ENCODE results near the gene C6orf141.

C6orf141 gene

DNA sequence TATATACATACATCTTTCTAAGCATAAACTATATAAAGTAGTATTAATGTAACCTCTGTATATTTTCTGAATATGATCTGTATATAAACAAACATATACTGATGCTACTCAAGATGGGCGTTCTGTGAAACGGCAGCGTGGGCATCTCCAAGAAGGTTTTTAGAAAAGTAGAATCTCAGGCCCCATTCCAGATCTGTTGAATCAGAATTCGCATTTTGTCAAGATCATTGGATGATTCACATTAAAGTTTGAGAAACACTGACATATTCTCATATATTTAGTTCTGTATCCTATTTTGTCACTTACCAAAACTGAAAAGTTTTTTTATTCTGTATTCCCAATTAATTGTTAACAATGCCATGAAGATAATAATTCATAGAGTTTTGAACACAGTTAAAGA lies 5.5 kb downstream of the C6orf141 start:
- Histone ChIP-seq H3K9me3 (ENCODE audit: control insufficient read depth, insufficient read depth, low read length) (no peaks in the 10 kb centered on the region), H3K36me3 (ENCODE audit: control insufficient read depth, insufficient read depth, low read length) (peaks cover 24% of the 10 kb centered on the region; the same call in 1 of the 2 replicates), H3K4me1 (ENCODE audit: control insufficient read depth, insufficient read depth, low read length) (peaks cover 25% of the 10 kb centered on the region), H3K27ac (ENCODE audit: low read depth, low read length) (no peak overlapping the region), H3K9ac (ENCODE audit: low read depth, low read length) (no peak overlapping the region), H3K27me3 (ENCODE audit: control insufficient read depth, insufficient read depth, low read length) (peaks cover 96% of the 10 kb centered on the region), H3K4me3 (ENCODE audit: low read depth, low read length) (no peak overlapping the region)

DNA sequence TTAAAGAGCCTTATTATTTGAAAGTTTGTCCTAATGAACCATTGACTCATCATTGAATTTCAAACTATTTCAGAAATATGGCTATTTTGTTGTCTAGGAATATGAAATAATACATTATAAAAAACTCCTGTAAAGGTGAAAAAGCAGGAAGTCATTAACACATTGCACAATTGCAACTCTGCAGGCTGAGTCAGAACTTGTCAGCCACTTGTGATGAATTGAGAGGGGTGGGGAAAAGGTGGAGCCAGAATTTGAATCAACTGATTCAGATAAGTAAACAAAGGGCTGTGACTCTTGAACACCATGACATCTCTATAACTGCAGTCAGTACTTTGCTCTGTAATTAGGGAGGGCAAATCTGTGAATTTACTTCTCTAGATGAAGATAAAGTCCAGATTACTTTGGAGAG lies 6.0 kb downstream of the C6orf141 start:
- Histone ChIP-seq H3K4me1 (ENCODE audit: control insufficient read depth, insufficient read depth, low read length) (peaks cover 21% of the 10 kb centered on the region), H3K4me3 (ENCODE audit: low read depth, low read length) (no peak overlapping the region), H3K9me3 (ENCODE audit: control insufficient read depth, insufficient read depth, low read length) (no peaks in the 10 kb centered on the region), H3K36me3 (ENCODE audit: control insufficient read depth, insufficient read depth, low read length) (peaks cover 24% of the 10 kb centered on the region; the same call in 1 of the 2 replicates), H3K9ac (ENCODE audit: low read depth, low read length) (no peak overlapping the region), H3K27ac (ENCODE audit: low read depth, low read length) (peak overlapping the region; percentile 55), H3K27me3 (ENCODE audit: control insufficient read depth, insufficient read depth, low read length) (peaks cover 96% of the 10 kb centered on the region)

DNA sequence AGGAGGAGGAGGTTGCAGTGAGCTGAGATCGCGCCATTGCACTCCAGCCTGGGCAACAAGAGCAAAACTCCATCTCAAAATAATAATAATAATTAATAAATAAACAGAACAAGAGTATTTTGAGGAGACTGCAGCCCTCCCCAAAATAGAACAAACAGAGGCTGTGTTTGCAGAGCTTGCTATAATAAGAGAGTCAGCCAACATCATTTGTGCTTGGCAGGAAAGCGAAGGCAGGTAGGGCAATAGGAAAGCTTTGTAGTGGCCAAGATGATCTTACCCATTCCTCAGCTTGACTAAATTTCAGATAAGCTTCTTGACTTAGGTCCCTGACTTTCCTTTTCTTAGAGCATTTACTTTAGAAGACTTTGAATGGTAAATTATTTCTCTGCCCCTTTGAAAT lies 6.7 kb downstream of the C6orf141 start:
- H3K27ac ChIP-seq (ENCODE audit: low read depth, low read length): no peak overlapping the region
- H3K4me1 ChIP-seq (ENCODE audit: control insufficient read depth, insufficient read depth, low read length): peaks cover 17% of the 10 kb centered on the region
- H3K9me3 ChIP-seq (ENCODE audit: control insufficient read depth, insufficient read depth, low read length): no peaks in the 10 kb centered on the region
- peaks cover 98% of the 10 kb centered on the region for H3K27me3 ChIP-seq (ENCODE audit: control insufficient read depth, insufficient read depth, low read length)
- no peak overlapping the region for H3K9ac ChIP-seq (ENCODE audit: low read depth, low read length)
- H3K36me3 ChIP-seq (ENCODE audit: control insufficient read depth, insufficient read depth, low read length): peaks cover 24% of the 10 kb centered on the region; the same call in 1 of the 2 replicates
- H3K4me3 ChIP-seq (ENCODE audit: low read depth, low read length): no peak overlapping the region

GRCh38 chr6:49558238-49558637 lies 7.8 kb downstream of the C6orf141 start:
- no peak overlapping the region for H3K9ac ChIP-seq (ENCODE audit: low read depth, low read length)
- H3K36me3 ChIP-seq (ENCODE audit: control insufficient read depth, insufficient read depth, low read length): peaks cover 21% of the 10 kb centered on the region; the same call in 1 of the 2 replicates
- peaks cover 94% of the 10 kb centered on the region for H3K27me3 ChIP-seq (ENCODE audit: control insufficient read depth, insufficient read depth, low read length)
- peaks cover 12% of the 10 kb centered on the region for H3K4me1 ChIP-seq (ENCODE audit: control insufficient read depth, insufficient read depth, low read length)
- H3K4me3 ChIP-seq (ENCODE audit: low read depth, low read length): no peak overlapping the region
- no peaks in the 10 kb centered on the region for H3K9me3 ChIP-seq (ENCODE audit: control insufficient read depth, insufficient read depth, low read length)
- no peak overlapping the region for H3K27ac ChIP-seq (ENCODE audit: low read depth, low read length)

GRCh38 chr6:49563006-49563886 lies 12.8 kb downstream of the C6orf141 start:
- H3K9ac ChIP-seq (ENCODE audit: low read depth, low read length): no peak overlapping the region
- no peaks in the 10 kb centered on the region for H3K9me3 ChIP-seq (ENCODE audit: control insufficient read depth, insufficient read depth, low read length)
- H3K27ac ChIP-seq (ENCODE audit: low read depth, low read length): no peak overlapping the region
- H3K27me3 ChIP-seq (ENCODE audit: control insufficient read depth, insufficient read depth, low read length): peaks cover 64% of the 10 kb centered on the region
- peaks cover 4% of the 10 kb centered on the region for H3K4me1 ChIP-seq (ENCODE audit: control insufficient read depth, insufficient read depth, low read length)
- H3K4me3 ChIP-seq (ENCODE audit: low read depth, low read length): no peak overlapping the region
- 0 out of 2 replicates have a peak, but pooled peaks cover 4% of the 10 kb centered on the region for H3K36me3 ChIP-seq (ENCODE audit: control insufficient read depth, insufficient read depth, low read length)

GRCh38 chr6:49564552-49564951 lies 14.1 kb downstream of the C6orf141 start:
- Histone ChIP-seq H3K9ac (ENCODE audit: low read depth, low read length) (no peak overlapping the region), H3K27me3 (ENCODE audit: control insufficient read depth, insufficient read depth, low read length) (peaks cover 52% of the 10 kb centered on the region), H3K27ac (ENCODE audit: low read depth, low read length) (no peak overlapping the region), H3K9me3 (ENCODE audit: control insufficient read depth, insufficient read depth, low read length) (no peaks in the 10 kb centered on the region), H3K4me1 (ENCODE audit: control insufficient read depth, insufficient read depth, low read length) (peaks cover 4% of the 10 kb centered on the region), H3K4me3 (ENCODE audit: low read depth, low read length) (no peak overlapping the region), H3K36me3 (ENCODE audit: control insufficient read depth, insufficient read depth, low read length) (no peaks in the 10 kb centered on the region)

DNA sequence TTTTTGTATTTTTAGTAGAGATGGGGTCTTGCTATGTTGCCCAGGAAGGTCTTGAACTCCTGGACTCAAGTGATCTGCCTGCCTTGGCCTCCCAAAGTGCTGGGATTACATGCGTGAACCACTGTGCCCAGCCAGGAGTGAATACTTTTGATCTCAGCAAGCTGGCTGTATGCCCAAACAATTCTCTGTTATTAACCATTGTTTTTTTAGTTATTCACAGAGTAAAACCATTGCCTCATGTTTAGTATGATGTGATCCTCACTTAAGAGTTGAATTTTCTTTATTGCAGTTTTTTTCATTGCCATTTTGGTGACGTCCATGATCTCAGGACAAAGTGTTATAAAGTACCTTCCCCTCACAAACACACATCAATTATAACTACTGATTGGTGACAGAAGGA lies 14.8 kb downstream of the C6orf141 start:
- H3K27me3 ChIP-seq (ENCODE audit: control insufficient read depth, insufficient read depth, low read length): peaks cover 46% of the 10 kb centered on the region
- H3K4me1 ChIP-seq (ENCODE audit: control insufficient read depth, insufficient read depth, low read length): peaks cover 4% of the 10 kb centered on the region
- H3K9ac ChIP-seq (ENCODE audit: low read depth, low read length): no peak overlapping the region
- no peak overlapping the region for H3K4me3 ChIP-seq (ENCODE audit: low read depth, low read length)
- H3K27ac ChIP-seq (ENCODE audit: low read depth, low read length): no peak overlapping the region
- no peaks in the 10 kb centered on the region for H3K9me3 ChIP-seq (ENCODE audit: control insufficient read depth, insufficient read depth, low read length)
- H3K36me3 ChIP-seq (ENCODE audit: control insufficient read depth, insufficient read depth, low read length): no peaks in the 10 kb centered on the region

GRCh38 chr6:49565855-49566254 lies 15.4 kb downstream of the C6orf141 start:
- Histone ChIP-seq H3K9me3 (ENCODE audit: control insufficient read depth, insufficient read depth, low read length) (no peaks in the 10 kb centered on the region), H3K4me1 (ENCODE audit: control insufficient read depth, insufficient read depth, low read length) (peaks cover 4% of the 10 kb centered on the region), H3K27ac (ENCODE audit: low read depth, low read length) (no peak overlapping the region), H3K27me3 (ENCODE audit: control insufficient read depth, insufficient read depth, low read length) (peaks cover 46% of the 10 kb centered on the region), H3K36me3 (ENCODE audit: control insufficient read depth, insufficient read depth, low read length) (no peaks in the 10 kb centered on the region), H3K9ac (ENCODE audit: low read depth, low read length) (no peak overlapping the region), H3K4me3 (ENCODE audit: low read depth, low read length) (no peak overlapping the region)

GRCh38 chr6:49570474-49571079 lies 20.1 kb downstream of the C6orf141 start:
- H3K9me3 ChIP-seq (ENCODE audit: control insufficient read depth, insufficient read depth, low read length): no peaks in the 10 kb centered on the region
- no peak overlapping the region for H3K27ac ChIP-seq (ENCODE audit: low read depth, low read length)
- peaks cover 10% of the 10 kb centered on the region for H3K27me3 ChIP-seq (ENCODE audit: control insufficient read depth, insufficient read depth, low read length)
- no peak overlapping the region for H3K9ac ChIP-seq (ENCODE audit: low read depth, low read length)
- H3K4me3 ChIP-seq (ENCODE audit: low read depth, low read length): no peak overlapping the region
- H3K4me1 ChIP-seq (ENCODE audit: control insufficient read depth, insufficient read depth, low read length): no peaks in the 10 kb centered on the region
- H3K36me3 ChIP-seq (ENCODE audit: control insufficient read depth, insufficient read depth, low read length): no peaks in the 10 kb centered on the region

DNA sequence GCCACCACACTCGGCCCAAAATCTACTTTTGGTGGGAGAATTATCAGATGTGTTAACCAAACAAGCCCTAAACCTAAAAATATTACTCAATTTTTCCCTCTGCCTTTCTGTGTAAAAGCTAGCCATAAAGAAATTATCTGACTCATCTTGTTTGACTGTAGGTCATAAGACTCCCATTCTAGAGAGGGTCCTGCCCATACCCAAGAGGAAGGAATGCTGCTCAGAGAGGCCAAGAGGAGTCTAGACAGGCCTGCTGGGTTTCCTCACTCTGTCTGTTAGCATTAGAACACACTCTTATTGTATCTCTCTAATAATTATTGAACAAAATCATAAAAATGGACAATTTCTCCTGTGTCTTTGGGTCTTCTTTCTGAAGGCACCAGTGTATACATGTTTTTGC lies 26.1 kb downstream of the C6orf141 start:
- H3K36me3 ChIP-seq (ENCODE audit: control insufficient read depth, insufficient read depth, low read length): no peaks in the 10 kb centered on the region
- no peak overlapping the region for H3K9ac ChIP-seq (ENCODE audit: low read depth, low read length)
- no peaks in the 10 kb centered on the region for H3K9me3 ChIP-seq (ENCODE audit: control insufficient read depth, insufficient read depth, low read length)
- H3K4me3 ChIP-seq (ENCODE audit: low read depth, low read length): no peak overlapping the region
- H3K27me3 ChIP-seq (ENCODE audit: control insufficient read depth, insufficient read depth, low read length): no peaks in the 10 kb centered on the region
- H3K4me1 ChIP-seq (ENCODE audit: control insufficient read depth, insufficient read depth, low read length): no peaks in the 10 kb centered on the region; the same call in 1 of the 2 replicates
- no peak overlapping the region for H3K27ac ChIP-seq (ENCODE audit: low read depth, low read length)

- H3K27me3 ChIP-seq (ENCODE audit: control insufficient read depth, insufficient read depth, low read length): no peaks in the 10 kb centered on the region
- no peak overlapping the region for H3K27ac ChIP-seq (ENCODE audit: low read depth, low read length)
- H3K9ac ChIP-seq (ENCODE audit: low read depth, low read length): no peak overlapping the region
These were observed 29.2 kb downstream of the C6orf141 start for GRCh38 chr6:49579649-49580048.

More at GRCh38 chr6:49579649-49580048, 29.2 kb downstream of the C6orf141 start:
- no peaks in the 10 kb centered on the region for H3K9me3 ChIP-seq (ENCODE audit: control insufficient read depth, insufficient read depth, low read length)
- no peak overlapping the region for H3K4me3 ChIP-seq (ENCODE audit: low read depth, low read length)
- H3K4me1 ChIP-seq (ENCODE audit: control insufficient read depth, insufficient read depth, low read length): no peaks in the 10 kb centered on the region; the same call in 1 of the 2 replicates
- no peaks in the 10 kb centered on the region for H3K36me3 ChIP-seq (ENCODE audit: control insufficient read depth, insufficient read depth, low read length)

Data from HUES48 (cell line).